Stimulated activated CD8-positive, alpha-beta memory T cell treated with anti-CD3 and anti-CD28 coated beads, Interleukin-4, amount 100 ng/mL, for 1 hour (primary cell): ENCODE results near the gene PSAP.

Experiments
- DNase-seq, 2 donors: peaks; one replicate each; pipeline ENCODE4 v3.0.0-alpha.2; 2020; ENCODE audit warnings: low read depth in 2 of 2, low spot score in 1 of 2

The PSAP gene

GRCh38 chr10:71845410-71846405, 5.3 kb downstream of the PSAP start:
- DNase-seq, result no peak

- DNase-seq, result no peak
Measured at GRCh38 chr10:71844695-71845094, 6.4 kb downstream of the PSAP start.

- no peak for DNase-seq
Measured at GRCh38 chr10:71844084-71844483, 7.0 kb downstream of the PSAP start.

DNA sequence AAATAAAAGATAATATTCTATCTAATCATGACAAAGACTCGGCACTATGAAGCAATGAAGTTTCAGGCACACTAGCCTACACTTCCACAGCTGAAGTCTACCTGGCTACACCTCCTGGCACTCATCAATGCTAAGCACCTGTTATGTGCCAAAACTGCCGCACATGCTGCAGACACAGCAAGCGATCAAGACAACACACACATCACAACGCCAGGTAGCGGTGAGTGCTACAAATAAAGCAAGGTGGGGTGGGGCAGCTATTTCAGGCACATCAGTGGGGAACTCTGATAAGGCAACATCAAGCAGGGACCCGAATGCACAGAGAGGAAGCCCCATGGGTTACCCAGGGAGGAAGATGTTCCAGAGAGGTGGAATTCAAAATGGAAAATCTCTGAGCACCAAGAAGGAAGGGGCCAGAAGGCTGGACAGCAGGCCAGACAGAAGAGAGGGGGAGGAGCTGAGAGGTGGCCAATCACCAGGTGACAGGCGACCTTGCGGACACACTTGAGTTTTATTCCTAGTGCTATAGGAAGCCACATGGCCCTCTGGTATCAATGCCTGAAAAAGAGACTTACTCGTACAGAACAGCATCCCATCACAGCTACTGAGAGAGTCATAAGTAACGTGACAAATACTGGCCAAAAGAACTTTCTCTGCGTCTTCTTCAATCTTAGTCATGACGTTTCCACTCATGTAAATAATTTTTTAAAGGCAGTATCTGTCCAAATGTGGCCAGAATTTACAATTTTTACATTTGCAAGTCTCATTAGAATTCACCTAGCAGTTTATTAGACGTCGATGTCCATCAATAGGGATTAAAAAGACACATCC, 8.0 kb downstream of the PSAP start:
- DNase-seq, result no peak

DNA sequence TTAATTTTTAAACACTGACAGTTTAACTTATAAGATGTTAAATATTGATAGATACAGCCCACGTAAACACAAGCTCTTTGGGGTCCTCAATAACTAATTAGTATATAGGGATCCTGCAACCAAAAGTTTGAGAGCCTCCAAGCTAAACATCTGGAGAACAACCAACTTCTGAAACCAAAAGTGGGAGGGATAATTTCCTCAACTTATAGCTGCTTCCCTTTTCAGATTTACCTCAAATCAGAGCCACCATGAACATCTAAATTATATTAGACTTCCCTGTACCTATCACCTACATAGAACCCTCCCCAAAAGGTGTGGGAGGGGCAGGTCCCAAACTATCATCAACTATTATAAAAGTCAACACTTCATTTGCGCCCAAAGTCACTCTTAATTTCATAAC, 8.6 kb downstream of the PSAP start:
- DNase-seq, result no peak

GRCh38 chr10:71840958-71841335, 10.1 kb downstream of the PSAP start:
- DNase-seq, result no peak

- DNase-seq, result no peak
Measured at GRCh38 chr10:71840177-71840957, 10.7 kb downstream of the PSAP start.

DNA sequence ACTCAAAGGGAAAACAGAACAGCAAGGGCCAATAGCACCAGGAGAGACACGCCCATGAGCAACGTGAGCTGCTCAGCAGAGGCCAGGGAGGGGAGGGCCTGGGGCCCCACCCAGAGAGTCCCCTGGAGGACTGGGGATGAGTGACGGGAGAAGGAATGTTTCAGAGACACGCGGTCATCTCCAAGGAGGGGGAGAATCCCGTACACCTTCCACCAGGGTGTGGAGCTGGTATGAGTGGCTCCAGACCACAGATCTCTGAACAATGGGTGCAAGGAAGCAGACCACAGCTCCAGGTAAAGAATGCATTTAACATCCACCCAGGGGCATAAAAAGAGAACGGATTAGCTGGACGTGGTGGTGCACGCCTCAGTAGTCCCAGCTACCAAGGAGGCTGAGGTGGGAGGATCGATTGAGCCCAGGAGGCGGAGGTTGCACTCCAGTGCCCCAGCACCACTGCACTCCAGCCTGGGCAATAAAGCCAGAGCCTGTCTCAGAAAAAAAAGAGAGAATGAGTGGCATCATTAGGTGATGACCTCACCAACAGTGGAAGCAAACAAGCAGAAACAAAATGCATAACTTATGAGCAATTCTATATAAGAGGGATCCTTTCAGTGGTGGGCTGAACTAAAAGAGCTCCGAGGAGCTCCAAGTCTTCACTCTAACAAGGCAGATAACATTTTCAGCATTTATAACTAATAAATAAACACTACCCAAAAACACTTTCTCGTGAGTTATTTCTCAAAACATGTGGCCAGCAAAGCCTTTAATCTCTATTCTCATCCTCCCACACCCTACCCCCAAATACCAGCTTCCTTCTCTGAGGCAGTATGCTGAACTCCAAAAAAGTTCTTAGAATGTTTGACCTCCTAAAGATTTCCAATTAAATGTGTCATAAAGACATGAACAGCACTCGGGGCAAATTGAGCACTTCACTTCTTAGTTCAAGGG, 12.5 kb downstream of the PSAP start:
- no peak for DNase-seq

DNA sequence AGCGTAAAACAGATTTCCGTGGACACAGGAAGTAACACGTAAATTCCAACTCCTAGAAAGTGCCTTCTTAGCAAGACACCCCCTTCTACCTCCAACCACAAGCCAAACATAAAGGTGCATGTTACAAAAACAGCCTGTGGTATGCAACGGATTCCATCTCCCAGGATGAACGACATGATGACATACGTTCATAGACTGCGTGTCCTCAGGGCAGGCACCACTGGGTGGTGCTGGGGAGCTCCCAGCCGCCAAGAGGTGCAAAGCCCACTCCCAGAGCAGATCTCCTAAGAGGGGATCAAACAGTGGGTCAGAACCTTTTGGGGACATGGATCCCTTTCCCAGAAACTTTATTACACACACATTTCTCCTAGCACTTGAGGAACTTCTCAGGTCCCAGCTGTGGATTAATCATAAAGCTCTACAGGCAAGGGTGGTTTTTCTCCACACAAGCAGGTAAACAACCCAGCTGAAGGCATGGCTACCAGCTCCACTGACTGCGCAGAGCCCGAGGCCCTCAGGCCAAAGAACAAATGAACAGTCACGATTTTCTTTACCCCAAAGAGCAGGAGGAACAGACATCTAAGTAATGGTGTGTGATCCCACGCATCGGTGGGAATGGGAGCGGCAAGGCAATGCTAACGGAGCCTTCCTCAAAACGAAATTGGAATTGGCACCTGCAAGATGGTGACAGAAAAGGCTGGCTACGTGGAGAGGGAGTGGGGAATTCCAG, 13.8 kb downstream of the PSAP start:
- DNase-seq, result no peak

DNA sequence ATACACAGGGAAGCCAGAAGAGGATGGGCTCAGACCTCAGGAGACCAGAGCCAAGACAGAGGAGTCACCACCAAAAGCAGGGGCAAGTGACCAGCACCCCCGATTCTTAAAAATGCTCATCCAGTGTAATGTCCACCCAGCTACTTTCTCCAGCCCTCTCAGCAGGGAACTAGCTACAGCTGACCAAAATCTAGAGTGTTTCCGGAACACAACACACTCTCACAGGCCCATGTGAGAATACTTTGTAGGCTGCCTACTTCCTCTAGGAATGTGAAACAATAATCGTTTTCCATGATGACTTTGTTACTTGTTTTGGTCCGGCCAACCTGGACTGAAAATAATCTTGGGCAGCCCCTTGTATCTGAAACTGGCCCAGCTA, 14.5 kb downstream of the PSAP start:
- no peak for DNase-seq

GRCh38 chr10:71835671-71836595, 15.1 kb downstream of the PSAP start:
- no peak for DNase-seq

GRCh38 chr10:71834343-71834674, 16.7 kb downstream of the PSAP start:
- DNase-seq, result no peak

GRCh38 chr10:71833451-71834342, 17.4 kb downstream of the PSAP start:
- no peak for DNase-seq

GRCh38 chr10:71832967-71833366, 18.1 kb downstream of the PSAP start:
- DNase-seq, result no peak

DNA sequence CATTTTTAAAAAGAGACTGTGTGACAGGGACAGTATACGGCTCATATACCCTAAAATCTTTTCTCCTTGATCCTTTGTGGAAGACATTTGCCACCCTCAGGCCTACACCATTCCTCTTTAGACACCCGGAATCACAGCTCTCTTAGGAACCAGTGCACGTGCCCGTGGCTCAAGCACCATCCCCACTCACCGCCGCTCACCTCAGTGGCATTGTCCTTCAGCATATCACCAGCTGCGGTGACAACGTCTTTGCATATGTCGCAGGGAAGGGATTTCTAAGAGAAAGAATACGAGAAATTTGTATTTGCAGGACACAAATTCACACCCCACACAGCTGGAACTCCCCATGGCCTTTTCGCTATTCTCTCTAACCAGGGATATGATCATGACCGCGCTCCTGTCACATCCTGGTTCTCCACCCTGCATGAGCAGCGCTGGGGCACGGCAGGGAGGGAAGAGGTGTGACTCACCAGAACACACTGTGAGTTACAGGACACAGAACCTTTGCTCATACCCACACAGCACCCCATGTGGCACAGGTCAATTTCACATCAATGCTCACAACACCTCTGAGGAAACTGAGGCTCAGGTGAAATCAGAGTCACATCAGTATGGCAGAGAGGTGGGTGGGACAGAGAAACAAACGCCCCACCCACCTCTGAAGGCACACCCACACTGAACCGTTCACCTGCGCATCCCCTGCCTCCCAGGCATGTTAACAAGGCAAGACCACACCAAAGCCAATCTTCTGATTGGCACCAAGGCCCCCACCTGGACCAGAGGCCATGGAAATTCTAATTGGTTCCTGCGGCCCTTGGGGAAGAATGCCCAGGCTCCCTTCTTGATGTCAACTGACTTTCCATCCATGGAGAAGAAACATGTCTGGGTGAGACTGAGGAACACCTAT, 19.2 kb downstream of the PSAP start:
- DNase-seq, result no peak

DNA sequence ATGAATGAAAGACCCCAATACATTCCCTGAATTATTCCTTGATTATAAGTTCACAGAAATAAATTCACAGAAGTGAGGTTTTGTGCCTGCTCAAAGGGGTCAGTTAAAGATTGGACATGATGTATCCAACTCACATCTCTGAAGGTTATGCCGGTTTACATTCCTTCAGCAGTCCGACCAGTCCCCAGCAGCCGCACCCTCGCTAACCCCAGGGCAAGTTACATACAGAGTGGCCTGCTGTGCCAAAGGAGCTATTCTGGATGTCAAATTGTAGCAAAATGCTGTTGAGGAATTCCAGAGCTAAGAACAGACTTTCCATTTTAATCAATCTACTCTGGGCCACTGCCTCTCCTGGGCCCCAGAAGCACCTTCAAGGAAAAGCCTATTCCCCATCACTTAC, 20.3 kb downstream of the PSAP start:
- no peak for DNase-seq

- DNase-seq, result no peak
Measured at GRCh38 chr10:71829896-71830295, 21.2 kb downstream of the PSAP start.
